Uterus (tissue), 2 donors: Measurements from ENCODE around the gene CD109.

Source experiments
- POLR2A ChIP-seq, 2 donors: fragments of 450-650 bp; IDR thresholded peaks; one replicate each; pipeline ENCODE4 v1.6.1; 2016; ENCODE audit warnings: antibody characterized with exemption in 2 of 2, mild to moderate bottlenecking in 1 of 2, moderate library complexity in 1 of 2
- TF ChIP-seq, protein P1 (sequence below), 4 experiments: fragments of 200-600 bp in 2 of 4; fragments of 450-650 bp in 2 of 4; sonication (generic) in 2 of 4; IDR thresholded peaks; one replicate each; pipeline ENCODE4 v1.5.1; 2016 to 2019; ENCODE audit warnings: antibody characterized with exemption in 4 of 4, mild to moderate bottlenecking in 2 of 4, moderate library complexity in 1 of 4

GRCh38 chr6:73826571-73826970 lies 130.6 kb downstream of the CD109 start:
- TF ChIP-seq, protein P1, sequence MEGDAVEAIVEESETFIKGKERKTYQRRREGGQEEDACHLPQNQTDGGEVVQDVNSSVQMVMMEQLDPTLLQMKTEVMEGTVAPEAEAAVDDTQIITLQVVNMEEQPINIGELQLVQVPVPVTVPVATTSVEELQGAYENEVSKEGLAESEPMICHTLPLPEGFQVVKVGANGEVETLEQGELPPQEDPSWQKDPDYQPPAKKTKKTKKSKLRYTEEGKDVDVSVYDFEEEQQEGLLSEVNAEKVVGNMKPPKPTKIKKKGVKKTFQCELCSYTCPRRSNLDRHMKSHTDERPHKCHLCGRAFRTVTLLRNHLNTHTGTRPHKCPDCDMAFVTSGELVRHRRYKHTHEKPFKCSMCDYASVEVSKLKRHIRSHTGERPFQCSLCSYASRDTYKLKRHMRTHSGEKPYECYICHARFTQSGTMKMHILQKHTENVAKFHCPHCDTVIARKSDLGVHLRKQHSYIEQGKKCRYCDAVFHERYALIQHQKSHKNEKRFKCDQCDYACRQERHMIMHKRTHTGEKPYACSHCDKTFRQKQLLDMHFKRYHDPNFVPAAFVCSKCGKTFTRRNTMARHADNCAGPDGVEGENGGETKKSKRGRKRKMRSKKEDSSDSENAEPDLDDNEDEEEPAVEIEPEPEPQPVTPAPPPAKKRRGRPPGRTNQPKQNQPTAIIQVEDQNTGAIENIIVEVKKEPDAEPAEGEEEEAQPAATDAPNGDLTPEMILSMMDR (IDR thresholded peaks at IDR 0.05), result no peak
- no peak for TF ChIP-seq POLR2A (IDR thresholded peaks at IDR 0.05)
